ENCODE data around the gene EFCAB6. TPM values are rescaled to one million over a fixed set of nuclear protein-coding genes. Genes with fewer than 3 reads are reported as not detected.

EFCAB6 gene
- total and polyA plus RNA-seq, 2 donors (not counting 3 experiments of a cell fraction or from before 2014, with no cell fraction given), result 0.07 to 0.31 TPM

DNA sequence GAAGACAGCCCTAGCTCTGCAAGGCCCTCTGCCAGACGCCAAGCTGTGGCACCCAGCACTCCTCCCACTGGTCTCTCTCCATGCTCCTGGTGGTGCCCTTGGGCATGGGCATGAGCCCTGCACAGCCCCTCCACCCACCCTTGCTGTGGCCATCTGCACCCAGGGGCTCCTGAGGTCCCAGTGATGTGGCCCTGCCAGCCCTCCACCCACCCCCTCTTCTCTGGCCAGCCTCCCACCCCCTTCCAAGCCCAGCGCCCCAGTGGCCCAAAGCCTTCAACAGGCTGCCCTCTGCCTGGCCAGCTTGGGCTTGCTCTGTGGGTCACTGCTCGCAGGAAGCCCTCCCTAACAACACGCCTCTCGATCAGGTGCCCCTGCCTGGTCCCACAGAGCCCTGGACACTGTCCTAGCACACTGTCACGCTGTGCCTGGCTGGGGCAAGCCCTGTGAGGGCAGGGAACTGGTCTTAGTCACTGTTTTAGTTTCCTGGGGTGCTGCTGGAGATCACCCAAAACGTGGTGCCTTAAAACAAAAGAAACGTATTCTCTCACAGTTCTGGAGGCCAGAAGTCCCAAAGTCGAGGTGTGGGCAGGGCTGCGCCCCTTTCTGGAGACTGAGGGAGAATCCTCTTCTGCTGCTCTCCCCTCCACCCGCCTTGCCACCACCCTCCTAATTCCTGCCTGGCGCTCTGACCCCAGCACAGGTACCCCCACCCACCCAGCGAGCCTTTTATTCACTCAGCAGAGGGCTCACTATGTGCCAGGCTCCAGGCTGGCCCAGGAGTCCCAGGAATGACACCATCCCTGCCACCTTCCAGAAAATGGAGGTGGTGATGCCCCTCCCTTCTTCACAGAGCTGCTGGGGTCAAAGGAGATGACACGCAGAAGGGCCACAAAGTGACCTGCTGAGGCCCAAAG is 35.5 kb upstream of the EFCAB6 start:
- H3K79me2 ChIP-seq (ENCODE audit: control insufficient read depth, insufficient read depth, low read length), result no peaks in the 10 kb centered on the region
- no peak overlapping the region for H3K4me2 ChIP-seq (ENCODE audit: insufficient read depth, low read length)
- H3K27ac ChIP-seq (ENCODE audit: insufficient read depth, low read depth, low read length), result no peak overlapping the region
- dilution Hi-C loops (cut with MboI; ENCODE audit: extremely low pct_ligation_motif_present, low sequenced_read_pairs), result no loop called here
- H3K9me3 ChIP-seq (replicated peaks; ENCODE audit: control insufficient read depth, insufficient read depth, low read length), result no peaks in the 10 kb centered on the region
- no peaks in the 10 kb centered on the region for H4K20me1 ChIP-seq (replicated peaks; ENCODE audit: control insufficient read depth, extremely low read depth, insufficient read depth, low read length)
- no TSS peak for BruUV-seq (replicated peaks)
- TF ChIP-seq POLR2A (IDR thresholded peaks at IDR 0.05; ENCODE audit: low read depth, low read length) (no peak), JUN (IDR thresholded peaks at IDR 0.05; ENCODE audit: borderline replicate concordance, insufficient read depth, insufficient read length, low read depth) (no peak), GATA2 (IDR thresholded peaks at IDR 0.05; ENCODE audit: insufficient read depth, insufficient read length, low read depth, low read length) (no peak), FOS (IDR thresholded peaks at IDR 0.05; ENCODE audit: borderline replicate concordance, insufficient read depth, low read length) (no peak), POLR2AphosphoS5 (IDR thresholded peaks at IDR 0.05; ENCODE audit: insufficient read depth, low read depth, low read length) (no peak), EZH2 (IDR thresholded peaks at IDR 0.05; ENCODE audit: borderline replicate concordance, low read depth, low read length, severe bottlenecking) (no peak)
- no peak overlapping the region for H3K4me3 ChIP-seq (replicated peaks in 1 of 3; ENCODE audit: insufficient read depth in 1 of 3, low read depth in 1 of 3, low read length in 3 of 3)
- H3K9me1 ChIP-seq (replicated peaks; ENCODE audit: control insufficient read depth, extremely low read depth, insufficient read depth, low read length), result no peaks in the 10 kb centered on the region
- no peak for FAIRE-seq
- no peak overlapping the region for H3K9ac ChIP-seq (replicated peaks; ENCODE audit: extremely low read depth, insufficient read depth, low read length)
- POLR2A ChIA-PET, result no interaction called here
- peaks cover 10% of the 10 kb centered on the region for H3K4me1 ChIP-seq (ENCODE audit: control insufficient read depth, extremely low read depth, insufficient read depth, low read length)
- CTCF ChIA-PET, result no interaction called here
- intact Hi-C loops (cut with micrococcal nuclease), result no loop called here
- no peaks in the 10 kb centered on the region for H3K36me3 ChIP-seq (ENCODE audit: control insufficient read depth in 2 of 2, extremely low read depth in 1 of 2, insufficient read depth in 2 of 2, low read length in 2 of 2)
- H3K27me3 ChIP-seq (ENCODE audit: control insufficient read depth in 2 of 2, insufficient read depth in 2 of 2, low read length in 2 of 2), result no peaks in the 10 kb centered on the region
- H2AFZ ChIP-seq (ENCODE audit: low read depth, low read length), result no peak overlapping the region
- DNase-seq (ENCODE audit: low read depth, low spot score), result no peak

DNA sequence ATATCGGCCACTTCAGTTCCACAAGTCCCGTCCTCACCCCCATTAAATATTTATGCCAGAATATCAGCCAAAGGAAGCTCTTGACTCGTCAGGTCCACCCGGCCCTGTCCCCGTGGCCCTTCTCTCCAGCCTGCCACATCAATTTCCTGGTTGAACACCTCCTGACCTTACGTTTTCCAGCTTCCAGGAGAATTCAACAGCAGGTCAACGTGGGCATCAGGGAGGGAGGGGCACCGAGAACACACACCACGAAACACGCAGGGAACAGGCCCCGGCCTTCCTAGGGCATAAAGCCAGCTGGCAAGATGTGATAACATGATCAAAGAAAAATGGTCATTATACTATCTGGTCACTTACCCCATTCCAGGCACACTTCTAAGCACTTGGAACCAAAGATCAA is 34.9 kb upstream of the EFCAB6 start:
- no peaks in the 10 kb centered on the region for H3K36me3 ChIP-seq (ENCODE audit: control insufficient read depth in 2 of 2, extremely low read depth in 1 of 2, insufficient read depth in 2 of 2, low read length in 2 of 2)
- H4K20me1 ChIP-seq (replicated peaks; ENCODE audit: control insufficient read depth, extremely low read depth, insufficient read depth, low read length), result no peaks in the 10 kb centered on the region
- dilution Hi-C loops (cut with MboI; ENCODE audit: extremely low pct_ligation_motif_present, low sequenced_read_pairs) (no loop called here), intact Hi-C loops (cut with micrococcal nuclease) (no loop called here)
- H3K79me2 ChIP-seq (ENCODE audit: control insufficient read depth, insufficient read depth, low read length), result no peaks in the 10 kb centered on the region
- no peak overlapping the region for H3K27ac ChIP-seq (ENCODE audit: insufficient read depth, low read depth, low read length)
- FAIRE-seq (no peak), DNase-seq (ENCODE audit: low read depth, low spot score) (no peak)
- no peak overlapping the region for H3K4me3 ChIP-seq (replicated peaks in 1 of 3; ENCODE audit: insufficient read depth in 1 of 3, low read depth in 1 of 3, low read length in 3 of 3)
- TF ChIP-seq, protein P1, sequence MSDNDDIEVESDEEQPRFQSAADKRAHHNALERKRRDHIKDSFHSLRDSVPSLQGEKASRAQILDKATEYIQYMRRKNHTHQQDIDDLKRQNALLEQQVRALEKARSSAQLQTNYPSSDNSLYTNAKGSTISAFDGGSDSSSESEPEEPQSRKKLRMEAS (IDR thresholded peaks at IDR 0.05; ENCODE audit: insufficient read depth, insufficient read length), result no peak
- TF ChIP-seq JUN (IDR thresholded peaks at IDR 0.05; ENCODE audit: borderline replicate concordance, insufficient read depth, insufficient read length, low read depth) (no peak), FOS (IDR thresholded peaks at IDR 0.05; ENCODE audit: borderline replicate concordance, insufficient read depth, low read length) (no peak), POLR2A (IDR thresholded peaks at IDR 0.05; ENCODE audit: low read depth, low read length) (no peak), GATA2 (IDR thresholded peaks at IDR 0.05; ENCODE audit: insufficient read depth, insufficient read length, low read depth, low read length) (no peak), POLR2AphosphoS5 (IDR thresholded peaks at IDR 0.05; ENCODE audit: insufficient read depth, low read depth, low read length) (no peak), EZH2 (IDR thresholded peaks at IDR 0.05; ENCODE audit: borderline replicate concordance, low read depth, low read length, severe bottlenecking) (no peak), MYC (IDR thresholded peaks at IDR 0.05; ENCODE audit: low read depth, low read length) (no peak)
- TF ChIP-seq, protein P2, sequence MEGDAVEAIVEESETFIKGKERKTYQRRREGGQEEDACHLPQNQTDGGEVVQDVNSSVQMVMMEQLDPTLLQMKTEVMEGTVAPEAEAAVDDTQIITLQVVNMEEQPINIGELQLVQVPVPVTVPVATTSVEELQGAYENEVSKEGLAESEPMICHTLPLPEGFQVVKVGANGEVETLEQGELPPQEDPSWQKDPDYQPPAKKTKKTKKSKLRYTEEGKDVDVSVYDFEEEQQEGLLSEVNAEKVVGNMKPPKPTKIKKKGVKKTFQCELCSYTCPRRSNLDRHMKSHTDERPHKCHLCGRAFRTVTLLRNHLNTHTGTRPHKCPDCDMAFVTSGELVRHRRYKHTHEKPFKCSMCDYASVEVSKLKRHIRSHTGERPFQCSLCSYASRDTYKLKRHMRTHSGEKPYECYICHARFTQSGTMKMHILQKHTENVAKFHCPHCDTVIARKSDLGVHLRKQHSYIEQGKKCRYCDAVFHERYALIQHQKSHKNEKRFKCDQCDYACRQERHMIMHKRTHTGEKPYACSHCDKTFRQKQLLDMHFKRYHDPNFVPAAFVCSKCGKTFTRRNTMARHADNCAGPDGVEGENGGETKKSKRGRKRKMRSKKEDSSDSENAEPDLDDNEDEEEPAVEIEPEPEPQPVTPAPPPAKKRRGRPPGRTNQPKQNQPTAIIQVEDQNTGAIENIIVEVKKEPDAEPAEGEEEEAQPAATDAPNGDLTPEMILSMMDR (IDR thresholded peaks at IDR 0.05; ENCODE audit: extremely low read depth in 1 of 2, insufficient read depth in 1 of 2, low read depth in 1 of 2, low read length in 2 of 2), result no peak
- no peak overlapping the region for H3K4me2 ChIP-seq (ENCODE audit: insufficient read depth, low read length)
- no peak overlapping the region for H3K9ac ChIP-seq (replicated peaks; ENCODE audit: extremely low read depth, insufficient read depth, low read length)
- no peak overlapping the region for H2AFZ ChIP-seq (ENCODE audit: low read depth, low read length)
- no peaks in the 10 kb centered on the region for H3K9me1 ChIP-seq (replicated peaks; ENCODE audit: control insufficient read depth, extremely low read depth, insufficient read depth, low read length)
- no peaks in the 10 kb centered on the region for H3K9me3 ChIP-seq (replicated peaks; ENCODE audit: control insufficient read depth, insufficient read depth, low read length)
- no TSS peak for BruUV-seq (replicated peaks)
- CTCF ChIA-PET, result no interaction called here
- POLR2A ChIA-PET, result no interaction called here
- peaks cover 7% of the 10 kb centered on the region for H3K4me1 ChIP-seq (ENCODE audit: control insufficient read depth, extremely low read depth, insufficient read depth, low read length)
- H3K27me3 ChIP-seq (ENCODE audit: control insufficient read depth in 2 of 2, insufficient read depth in 2 of 2, low read length in 2 of 2), result no peaks in the 10 kb centered on the region

All from endothelial cell of umbilical vein (primary cell).